Measurements from ENCODE around the gene RBM26. TPM values are rescaled to one million over a fixed set of nuclear protein-coding genes. Genes with fewer than 3 reads are reported as not detected.

Gene RBM26
- total and polyA plus RNA-seq, 4 donors: 6.4 to 18.4 (median 12.3) TPM

DNA sequence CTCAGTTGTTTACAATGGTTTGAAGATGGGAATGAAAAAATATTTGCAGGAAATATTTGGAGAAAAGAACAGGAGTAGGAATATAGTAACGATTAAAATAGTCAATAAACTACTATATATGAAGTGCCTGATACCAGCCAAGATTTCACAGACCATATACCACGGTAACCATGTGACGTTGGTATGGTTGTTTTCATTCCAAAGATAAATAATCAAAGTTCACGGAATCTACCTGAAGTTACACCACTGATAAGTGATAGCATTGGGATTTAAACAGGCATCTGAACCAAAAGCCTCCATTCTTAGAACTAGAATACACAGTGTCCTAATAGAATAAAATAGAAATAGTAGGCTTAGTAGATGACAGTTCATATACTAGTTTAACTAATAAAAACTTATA lies 123.5 kb downstream of the RBM26 start:
- peaks cover 0 to 15% (median 4%) of the 10 kb centered on the region in 4 donors for H3K4me1 ChIP-seq (ENCODE audit: control insufficient read depth in 4 of 4, insufficient read depth in 4 of 4, low read length in 3 of 4)
- no peak overlapping the region for H3K9ac ChIP-seq (ENCODE audit: low read depth in 1 of 2, low read length in 2 of 2)
- no peak overlapping the region for H3K4me3 ChIP-seq (ENCODE audit: low read depth in 1 of 3, low read length in 3 of 3)
- no peak for DNase-seq (ENCODE audit: low spot score)
- H3K27ac ChIP-seq (ENCODE audit: low read depth in 1 of 2, low read length in 2 of 2): peak overlapping the region; percentile 53 to 73
- H3K9me3 ChIP-seq (ENCODE audit: control insufficient read depth in 4 of 4, low read length in 3 of 4): peaks cover 0 to 1% (median 0%) of the 10 kb centered on the region in 4 donors
- WGBS: 28% methylated on average over 4 of the region's 4 CpGs
- no peaks in the 10 kb centered on the region for H3K36me3 ChIP-seq (ENCODE audit: control insufficient read depth in 4 of 4, insufficient read depth in 3 of 4, low read depth in 1 of 4, low read length in 3 of 4)
- no peaks in the 10 kb centered on the region for H3K27me3 ChIP-seq (ENCODE audit: control insufficient read depth in 4 of 4, insufficient read depth in 4 of 4, low read length in 3 of 4)
- TF ChIP-seq HNF4A (conservative IDR thresholded peaks at IDR 0.05) (no peak), GABPA (IDR thresholded peaks at IDR 0.05 in 1 of 2, conservative IDR thresholded peaks at IDR 0.05 in 1 of 2) (no peak), JUND (IDR thresholded peaks at IDR 0.05) (no peak), EGR1 (IDR thresholded peaks at IDR 0.05; ENCODE audit: low read depth in 2 of 2) (no peak), SP1 (IDR thresholded peaks at IDR 0.05) (no peak), RAD21 (IDR thresholded peaks at IDR 0.05) (no peak), HNF4G (IDR thresholded peaks at IDR 0.05) (no peak), FOXA2 (IDR thresholded peaks at IDR 0.05) (no peak), RXRA (IDR thresholded peaks at IDR 0.05) (no peak), NR2F2 (IDR thresholded peaks at IDR 0.05) (no peak), FOXA1 (IDR thresholded peaks at IDR 0.05) (no peak), TAF1 (conservative IDR thresholded peaks at IDR 0.05) (no peak), YY1 (IDR thresholded peaks at IDR 0.05) (no peak)
- TF ChIP-seq, protein P1, sequence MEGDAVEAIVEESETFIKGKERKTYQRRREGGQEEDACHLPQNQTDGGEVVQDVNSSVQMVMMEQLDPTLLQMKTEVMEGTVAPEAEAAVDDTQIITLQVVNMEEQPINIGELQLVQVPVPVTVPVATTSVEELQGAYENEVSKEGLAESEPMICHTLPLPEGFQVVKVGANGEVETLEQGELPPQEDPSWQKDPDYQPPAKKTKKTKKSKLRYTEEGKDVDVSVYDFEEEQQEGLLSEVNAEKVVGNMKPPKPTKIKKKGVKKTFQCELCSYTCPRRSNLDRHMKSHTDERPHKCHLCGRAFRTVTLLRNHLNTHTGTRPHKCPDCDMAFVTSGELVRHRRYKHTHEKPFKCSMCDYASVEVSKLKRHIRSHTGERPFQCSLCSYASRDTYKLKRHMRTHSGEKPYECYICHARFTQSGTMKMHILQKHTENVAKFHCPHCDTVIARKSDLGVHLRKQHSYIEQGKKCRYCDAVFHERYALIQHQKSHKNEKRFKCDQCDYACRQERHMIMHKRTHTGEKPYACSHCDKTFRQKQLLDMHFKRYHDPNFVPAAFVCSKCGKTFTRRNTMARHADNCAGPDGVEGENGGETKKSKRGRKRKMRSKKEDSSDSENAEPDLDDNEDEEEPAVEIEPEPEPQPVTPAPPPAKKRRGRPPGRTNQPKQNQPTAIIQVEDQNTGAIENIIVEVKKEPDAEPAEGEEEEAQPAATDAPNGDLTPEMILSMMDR (IDR thresholded peaks at IDR 0.05; ENCODE audit: low read depth, low read length, missing input control): no peak
- TF ChIP-seq, protein P2, sequence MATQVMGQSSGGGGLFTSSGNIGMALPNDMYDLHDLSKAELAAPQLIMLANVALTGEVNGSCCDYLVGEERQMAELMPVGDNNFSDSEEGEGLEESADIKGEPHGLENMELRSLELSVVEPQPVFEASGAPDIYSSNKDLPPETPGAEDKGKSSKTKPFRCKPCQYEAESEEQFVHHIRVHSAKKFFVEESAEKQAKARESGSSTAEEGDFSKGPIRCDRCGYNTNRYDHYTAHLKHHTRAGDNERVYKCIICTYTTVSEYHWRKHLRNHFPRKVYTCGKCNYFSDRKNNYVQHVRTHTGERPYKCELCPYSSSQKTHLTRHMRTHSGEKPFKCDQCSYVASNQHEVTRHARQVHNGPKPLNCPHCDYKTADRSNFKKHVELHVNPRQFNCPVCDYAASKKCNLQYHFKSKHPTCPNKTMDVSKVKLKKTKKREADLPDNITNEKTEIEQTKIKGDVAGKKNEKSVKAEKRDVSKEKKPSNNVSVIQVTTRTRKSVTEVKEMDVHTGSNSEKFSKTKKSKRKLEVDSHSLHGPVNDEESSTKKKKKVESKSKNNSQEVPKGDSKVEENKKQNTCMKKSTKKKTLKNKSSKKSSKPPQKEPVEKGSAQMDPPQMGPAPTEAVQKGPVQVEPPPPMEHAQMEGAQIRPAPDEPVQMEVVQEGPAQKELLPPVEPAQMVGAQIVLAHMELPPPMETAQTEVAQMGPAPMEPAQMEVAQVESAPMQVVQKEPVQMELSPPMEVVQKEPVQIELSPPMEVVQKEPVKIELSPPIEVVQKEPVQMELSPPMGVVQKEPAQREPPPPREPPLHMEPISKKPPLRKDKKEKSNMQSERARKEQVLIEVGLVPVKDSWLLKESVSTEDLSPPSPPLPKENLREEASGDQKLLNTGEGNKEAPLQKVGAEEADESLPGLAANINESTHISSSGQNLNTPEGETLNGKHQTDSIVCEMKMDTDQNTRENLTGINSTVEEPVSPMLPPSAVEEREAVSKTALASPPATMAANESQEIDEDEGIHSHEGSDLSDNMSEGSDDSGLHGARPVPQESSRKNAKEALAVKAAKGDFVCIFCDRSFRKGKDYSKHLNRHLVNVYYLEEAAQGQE (IDR thresholded peaks at IDR 0.05): no peak
- TF ChIP-seq, protein P3, sequence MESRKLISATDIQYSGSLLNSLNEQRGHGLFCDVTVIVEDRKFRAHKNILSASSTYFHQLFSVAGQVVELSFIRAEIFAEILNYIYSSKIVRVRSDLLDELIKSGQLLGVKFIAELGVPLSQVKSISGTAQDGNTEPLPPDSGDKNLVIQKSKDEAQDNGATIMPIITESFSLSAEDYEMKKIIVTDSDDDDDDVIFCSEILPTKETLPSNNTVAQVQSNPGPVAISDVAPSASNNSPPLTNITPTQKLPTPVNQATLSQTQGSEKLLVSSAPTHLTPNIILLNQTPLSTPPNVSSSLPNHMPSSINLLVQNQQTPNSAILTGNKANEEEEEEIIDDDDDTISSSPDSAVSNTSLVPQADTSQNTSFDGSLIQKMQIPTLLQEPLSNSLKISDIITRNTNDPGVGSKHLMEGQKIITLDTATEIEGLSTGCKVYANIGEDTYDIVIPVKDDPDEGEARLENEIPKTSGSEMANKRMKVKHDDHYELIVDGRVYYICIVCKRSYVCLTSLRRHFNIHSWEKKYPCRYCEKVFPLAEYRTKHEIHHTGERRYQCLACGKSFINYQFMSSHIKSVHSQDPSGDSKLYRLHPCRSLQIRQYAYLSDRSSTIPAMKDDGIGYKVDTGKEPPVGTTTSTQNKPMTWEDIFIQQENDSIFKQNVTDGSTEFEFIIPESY (IDR thresholded peaks at IDR 0.05): no peak
- TF ChIP-seq, protein P4, sequence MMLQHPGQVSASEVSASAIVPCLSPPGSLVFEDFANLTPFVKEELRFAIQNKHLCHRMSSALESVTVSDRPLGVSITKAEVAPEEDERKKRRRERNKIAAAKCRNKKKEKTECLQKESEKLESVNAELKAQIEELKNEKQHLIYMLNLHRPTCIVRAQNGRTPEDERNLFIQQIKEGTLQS (IDR thresholded peaks at IDR 0.05): no peak
- TF ChIP-seq, protein P5, sequence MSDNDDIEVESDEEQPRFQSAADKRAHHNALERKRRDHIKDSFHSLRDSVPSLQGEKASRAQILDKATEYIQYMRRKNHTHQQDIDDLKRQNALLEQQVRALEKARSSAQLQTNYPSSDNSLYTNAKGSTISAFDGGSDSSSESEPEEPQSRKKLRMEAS (IDR thresholded peaks at IDR 0.05): no peak
